Activated B cell treated with CpG ODN at 0.5 μM for 24 hours (primary cell): Measurements from ENCODE around the gene ZNF35. TPM values are rescaled to one million over a fixed set of nuclear protein-coding genes. Genes with fewer than 3 reads are reported as not detected.

Source experiments
- ATAC-seq: fragments of 200-7000 bp; cut with Tn5 transposase; one replicate; pipeline ENCODE4 v1.10.0; 2021; ENCODE audit warnings: low read depth, mild to moderate bottlenecking, moderate library complexity
- CTCF ChIA-PET: fragments of 350-600 bp; sonication (Branson Sonifier 250); formaldehyde crosslinking; loops from one replicate; lab custom pipeline; 2021; ENCODE audit warnings: antibody characterized with exemption; lab: Charles Lee
- POLR2A ChIA-PET: fragments of 350-600 bp; sonication (Branson Sonifier 250); formaldehyde crosslinking; loops from one replicate; lab custom pipeline; 2021; ENCODE audit warnings: antibody characterized with exemption; lab: Charles Lee
- DNase-seq: peaks from one replicate; pipeline ENCODE4 v3.0.0; 2022
- H3K27ac Mint-ChIP-seq: one replicate; pipeline ENCODE4 v1.8.0; 2020; ENCODE audit warnings: mixed read lengths
- H3K27me3 Mint-ChIP-seq: one replicate; pipeline ENCODE4 v1.8.0; 2021; ENCODE audit warnings: mixed read lengths
- H3K36me3 Mint-ChIP-seq: one replicate; pipeline ENCODE4 v1.8.0; 2021; ENCODE audit warnings: low read depth, mixed read lengths
- H3K4me1 Mint-ChIP-seq: one replicate; pipeline ENCODE4 v1.8.0; 2021; ENCODE audit warnings: mixed read lengths
- H3K4me3 Mint-ChIP-seq: one replicate; pipeline ENCODE4 v1.8.0; 2020; ENCODE audit warnings: mild to moderate bottlenecking, mixed read lengths
- H3K9me3 Mint-ChIP-seq: one replicate; pipeline ENCODE4 v1.8.0; 2020; ENCODE audit warnings: mixed read lengths
- CTCF ChIP-seq: fragments of 200-600 bp; IDR thresholded peaks from one replicate; pipeline ENCODE4 v1.8.0; 2022; ENCODE audit warnings: antibody characterized with exemption, mild to moderate bottlenecking
- intact Hi-C: fragments of 100-400 bp; cut with micrococcal nuclease; formaldehyde crosslinking; loops from one replicate; pipeline ENCODE4 v1.15.1; 2024
- total RNA-seq: library from RNA; stranded (reverse); gene quantifications from 2 replicates; pipeline ENCODE4 v1.2.3, GENCODE V29; 2022

The ZNF35 gene
- 13.9 and 17.5 TPM in 2 replicates for total RNA-seq

- DNase-seq: peak; percentile 41
- ChIA-PET POLR2A (interaction anchor here (0.8 to 1.4 kb wide), 6 partner anchors 11 to 138 kb away, joined by 3 to 9 read pairs (median 4); partner anchors contain the start of genes ZNF197, ZNF501 and ZNF660), CTCF (no interaction called here)
- ATAC-seq: peak; percentile 86
- Mint-ChIP-seq H3K36me3 (peaks cover 41% of the 10 kb centered on the region), H3K27me3 (no peaks in the 10 kb centered on the region), H3K9me3 (peaks cover 13% of the 10 kb centered on the region), H3K27ac (peak within 1 kb of the TSS; percentile 83), H3K4me1 (peaks cover 24% of the 10 kb centered on the region), H3K4me3 (peak within 1 kb of the TSS; percentile 96)
- intact Hi-C loops: loop anchor here (1.0 kb wide), 3 partner anchors 23 to 81 kb away; partner anchors contain the start of genes ZNF197 and ZNF501
- TF ChIP-seq CTCF: no peak
Measured at GRCh38 chr3:44648564-44649229, at the start of gene ZNF35. ZNF35 (plus strand) TSS chr3:44648732; CDS start chr3:44651068, 2,336 bp downstream.

GRCh38 chr3:44601749-44602148 is 46.8 kb upstream of the ZNF35 start:
- Mint-ChIP-seq H3K4me3 (no peak overlapping the region), H3K27me3 (no peaks in the 10 kb centered on the region), H3K9me3 (peaks cover 9% of the 10 kb centered on the region), H3K36me3 (no peaks in the 10 kb centered on the region), H3K4me1 (no peaks in the 10 kb centered on the region), H3K27ac (no peak overlapping the region)
- ATAC-seq (no peak), DNase-seq (no peak)
- ChIA-PET POLR2A (no interaction called here), CTCF (no interaction called here)
- intact Hi-C loops: no loop called here
- TF ChIP-seq CTCF: no peak

- DNase-seq: no peak
- POLR2A ChIA-PET: interaction anchor here (0.5 kb wide), 1 partner anchor 11 kb away, joined by 7 read pairs; no protein-coding TSS in a partner anchor
- no peak for ATAC-seq
- H3K36me3 Mint-ChIP-seq: peaks cover 1% of the 10 kb centered on the region
- CTCF ChIA-PET: no interaction called here
- peaks cover 5% of the 10 kb centered on the region for H3K9me3 Mint-ChIP-seq
- no peaks in the 10 kb centered on the region for H3K27me3 Mint-ChIP-seq
- intact Hi-C loops: no loop called here
- H3K4me3 Mint-ChIP-seq: no peak overlapping the region
- no peak for TF ChIP-seq CTCF
- H3K27ac Mint-ChIP-seq: no peak overlapping the region
- H3K4me1 Mint-ChIP-seq: no peaks in the 10 kb centered on the region
Measured at GRCh38 chr3:44612678-44613077, 35.9 kb upstream of the ZNF35 start.

GRCh38 chr3:44624749-44625480 is 23.6 kb upstream of the ZNF35 start, which contains the start of gene ZNF197:
ZNF197 (plus strand) TSS chr3:44625036; CDS start chr3:44629155, 4,119 bp downstream.
- ChIA-PET CTCF (no interaction called here), POLR2A (interaction anchor here (0.5 to 2.3 kb wide), 12 partner anchors 13 to 971 kb away, joined by 3 to 15 read pairs (median 4); partner anchors contain the start of genes KIAA1143, KIF15, ZKSCAN7 and ZNF35)
- peaks cover 24% of the 10 kb centered on the region for H3K36me3 Mint-ChIP-seq
- peak; percentile 90 for ATAC-seq
- peak; percentile 51 for DNase-seq
- no peak for TF ChIP-seq CTCF
- H3K4me1 Mint-ChIP-seq: peaks cover 34% of the 10 kb centered on the region
- H3K9me3 Mint-ChIP-seq: no peaks in the 10 kb centered on the region
- intact Hi-C loops: loop anchor here (1.0 to 10.0 kb wide), 9 partner anchors 23 to 350 kb away; partner anchors contain the start of genes EXOSC7, KIAA1143, KIF15 and TMEM42
- H3K27me3 Mint-ChIP-seq: no peaks in the 10 kb centered on the region
- peak within 1 kb of the TSS; percentile 90 for H3K4me3 Mint-ChIP-seq
- H3K27ac Mint-ChIP-seq: peak within 1 kb of the TSS; percentile 65
